IMR-90 (cell line): ENCODE measurements around the gene PLA2G4D. TPM values are rescaled to one million over a fixed set of nuclear protein-coding genes. Genes with fewer than 3 reads are reported as not detected.
A peak's percentile ranks its signal among the peaks of the same experiment; 100 is the strongest.

Experiments used
- ATAC-seq: fragments of 200-7000 bp; cut with Tn5 transposase; 2 replicates; pipeline ENCODE4 v1.9.1; 2020; ENCODE audit warnings: low read depth, mild to moderate bottlenecking, moderate library complexity
- BruUV-seq: library from RNA; stranded (reverse); fragments of 400-500 nt; replicated peaks from 2 replicates; lab custom pipeline; 2021; lab: Mats Ljungman, UMichigan
- CTCF ChIA-PET: fragments of 300-600 bp; formaldehyde crosslinking; extraction: SDS; loops from one replicate; lab custom pipeline; 2021; ENCODE audit warnings: antibody characterized with exemption; lab: Yijun Ruan, JAX
- POLR2A ChIA-PET: fragments of 300-600 bp; sonication (Branson Sonifier 250); formaldehyde crosslinking; loops from one replicate; lab custom pipeline; 2022; ENCODE audit warnings: antibody characterized with exemption; ENCODE audit not compliant: unreplicated experiment; lab: Charles Lee
- DNase-seq: peaks from one replicate; pipeline ENCODE4 v3.0.0; 2013
- H2AFZ ChIP-seq: replicated peaks from 2 replicates; pipeline ENCODE3; 2013; ENCODE audit warnings: low read length, mild to moderate bottlenecking; ENCODE audit not compliant: poor library complexity
- H2AK5ac ChIP-seq: 2 replicates; pipeline ENCODE4 v1.6.1; 2013; ENCODE audit warnings: low read depth, low read length, inconsistent platforms
- H2AK9ac ChIP-seq: replicated peaks from 2 replicates; pipeline ENCODE3; 2013; ENCODE audit warnings: mild to moderate bottlenecking, low read depth, low read length, moderate library complexity; ENCODE audit not compliant: poor library complexity
- H2BK120ac ChIP-seq: 2 replicates; pipeline ENCODE4 v1.6.1; 2013; ENCODE audit warnings: low read depth, low read length, inconsistent platforms
- H2BK15ac ChIP-seq: 3 replicates; pipeline ENCODE4 v1.6.1; 2013; ENCODE audit warnings: low read depth, low read length, inconsistent platforms
- H2BK20ac ChIP-seq: 2 replicates; pipeline ENCODE4 v1.6.1; 2013; ENCODE audit warnings: low read depth, mild to moderate bottlenecking, inconsistent platforms, low read length, moderate library complexity
- H2BK5ac ChIP-seq: 2 replicates; pipeline ENCODE4 v1.6.1; 2013; ENCODE audit warnings: mild to moderate bottlenecking, low read depth, low read length, inconsistent platforms; ENCODE audit not compliant: poor library complexity, severe bottlenecking
- H3K14ac ChIP-seq: replicated peaks from 2 replicates; pipeline ENCODE4 v1.6.1; 2013; ENCODE audit warnings: low read depth, low read length, inconsistent platforms
- H3K18ac ChIP-seq: 2 replicates; pipeline ENCODE4 v1.6.1; 2013; ENCODE audit warnings: low read depth, low read length, control low read depth
- H3K23ac ChIP-seq: 2 replicates; pipeline ENCODE4 v1.6.1; 2013; ENCODE audit warnings: low read depth, low read length, inconsistent platforms
- H3K27ac ChIP-seq: 2 replicates; pipeline ENCODE4 v1.5.1; 2013; ENCODE audit warnings: mild to moderate bottlenecking, control low read depth, low read length; ENCODE audit not compliant: insufficient read depth
- H3K27me3 ChIP-seq: 2 replicates; pipeline ENCODE4 v1.6.1; 2013; ENCODE audit warnings: low read length; ENCODE audit not compliant: control insufficient read depth, insufficient read depth
- H3K36me3 ChIP-seq: 2 replicates; pipeline ENCODE4 v1.6.1; 2013; ENCODE audit warnings: low read length, mixed read lengths; ENCODE audit not compliant: control insufficient read depth, insufficient read depth
- H3K4ac ChIP-seq: 2 replicates; pipeline ENCODE4 v1.6.1; 2013; ENCODE audit warnings: low read depth, low read length, inconsistent platforms
- H3K4me1 ChIP-seq: 2 replicates; pipeline ENCODE4 v1.6.1; 2013; ENCODE audit warnings: low read length, mixed read lengths; ENCODE audit not compliant: control insufficient read depth, insufficient read depth
- H3K4me2 ChIP-seq: 2 replicates; pipeline ENCODE4 v1.6.1; 2013; ENCODE audit warnings: low read depth, mild to moderate bottlenecking, control low read depth, low read length, moderate library complexity
- H3K4me3 ChIP-seq: 2 replicates; pipeline ENCODE4 v1.5.1; 2013; ENCODE audit warnings: low read depth, mild to moderate bottlenecking, control low read depth, low read length, moderate library complexity; ENCODE audit not compliant: insufficient read depth
- H3K56ac ChIP-seq: 2 replicates; pipeline ENCODE4 v1.6.1; 2013; ENCODE audit warnings: low read length, inconsistent platforms; ENCODE audit not compliant: insufficient read depth; ENCODE audit errors: extremely low read depth
- H3K79me1 ChIP-seq, 2 experiments: 2 replicates each; pipeline ENCODE4 v1.6.1; 2013; ENCODE audit warnings: low read length in 2 of 2, inconsistent platforms in 1 of 2, low read depth in 1 of 2
- H3K9ac ChIP-seq: 2 replicates; pipeline ENCODE4 v1.6.1; 2013; ENCODE audit warnings: low read depth, low read length, control low read depth
- H3K9me1 ChIP-seq: 2 replicates; pipeline ENCODE4 v1.6.1; 2013; ENCODE audit warnings: low read length, inconsistent platforms; ENCODE audit not compliant: insufficient read depth
- H3K9me3 ChIP-seq: 2 replicates; pipeline ENCODE4 v1.6.1; 2013; ENCODE audit warnings: low read length; ENCODE audit not compliant: control insufficient read depth, insufficient read depth
- H4K20me1 ChIP-seq: 2 replicates; pipeline ENCODE4 v1.6.1; 2013; ENCODE audit warnings: low read length, inconsistent platforms; ENCODE audit not compliant: insufficient read depth
- H4K5ac ChIP-seq: 2 replicates; pipeline ENCODE4 v1.6.1; 2013; ENCODE audit warnings: mild to moderate bottlenecking, low read depth, low read length, control low read depth
- H4K8ac ChIP-seq, 2 experiments: 2 replicates each; pipeline ENCODE4 v1.6.1; 2013; ENCODE audit warnings: low read depth in 2 of 2, low read length in 2 of 2, control low read depth in 1 of 2, inconsistent platforms in 1 of 2
- H4K91ac ChIP-seq: 2 replicates; pipeline ENCODE4 v1.6.1; 2013; ENCODE audit warnings: low read depth, low read length, inconsistent platforms; ENCODE audit not compliant: insufficient read depth
- BHLHE40 ChIP-seq: fragments of 150-350 bp; IDR thresholded peaks from 2 replicates; pipeline ENCODE4 v1.6.1; 2016; ENCODE audit warnings: mild to moderate bottlenecking, low read depth, low read length
- CEBPB ChIP-seq: IDR thresholded peaks from 2 replicates; pipeline ENCODE4 v1.6.1; 2012; ENCODE audit warnings: low read depth, low read length, improper control_type of control experiment
- CHD1 ChIP-seq: IDR thresholded peaks from 2 replicates; pipeline ENCODE4 v1.6.1; 2012; ENCODE audit warnings: low read depth, low read length, improper control_type of control experiment
- CTCF ChIP-seq: conservative IDR thresholded peaks from 2 replicates; pipeline ENCODE4 v1.5.1; 2012; ENCODE audit warnings: mild to moderate bottlenecking, low read depth, low read length, improper control_type of control experiment
- ELK1 ChIP-seq: fragments of 150-350 bp; IDR thresholded peaks from 2 replicates; pipeline ENCODE4 v1.6.1; 2016; ENCODE audit warnings: low read depth, mild to moderate bottlenecking, low read length, moderate library complexity, borderline replicate concordance
- FOS ChIP-seq: fragments of 150-350 bp; IDR thresholded peaks from 2 replicates; pipeline ENCODE4 v1.6.1; 2016; ENCODE audit warnings: low read depth, low read length
- MAFK ChIP-seq: IDR thresholded peaks from 2 replicates; pipeline ENCODE4 v1.6.1; 2012; ENCODE audit warnings: low read depth, low read length, improper control_type of control experiment
- MAZ ChIP-seq: IDR thresholded peaks from 2 replicates; pipeline ENCODE4 v1.6.1; 2012; ENCODE audit warnings: low read depth, mild to moderate bottlenecking, low read length, improper control_type of control experiment, moderate library complexity, borderline replicate concordance
- MXI1 ChIP-seq: IDR thresholded peaks from 2 replicates; pipeline ENCODE4 v1.6.1; 2012; ENCODE audit warnings: low read depth, mild to moderate bottlenecking, low read length, moderate library complexity, borderline replicate concordance
- NFE2L2 ChIP-seq: fragments of 150-350 bp; IDR thresholded peaks from 2 replicates; pipeline ENCODE4 v1.6.1; 2016; ENCODE audit warnings: low read depth, mild to moderate bottlenecking, low read length
- POLR2A ChIP-seq: IDR thresholded peaks from 2 replicates; pipeline ENCODE4 v1.6.1; 2012; ENCODE audit warnings: mild to moderate bottlenecking, low read depth, low read length
- RAD21 ChIP-seq: IDR thresholded peaks from 2 replicates; pipeline ENCODE4 v1.6.1; 2012; ENCODE audit warnings: low read length, improper control_type of control experiment
- RCOR1 ChIP-seq: IDR thresholded peaks from 2 replicates; pipeline ENCODE4 v1.6.1; 2012; ENCODE audit warnings: mild to moderate bottlenecking, low read length, improper control_type of control experiment; ENCODE audit not compliant: insufficient replicate concordance
- RFX5 ChIP-seq: IDR thresholded peaks from 2 replicates; pipeline ENCODE4 v1.8.0; 2012; ENCODE audit warnings: low read depth, mild to moderate bottlenecking, low read length, moderate library complexity
- SMC3 ChIP-seq: fragments of 150-350 bp; IDR thresholded peaks from 2 replicates; pipeline ENCODE4 v1.6.1; 2016; ENCODE audit warnings: low read depth, mild to moderate bottlenecking, antibody characterized with exemption, low read length, moderate library complexity
- USF2 ChIP-seq: fragments of 150-350 bp; IDR thresholded peaks from 2 replicates; pipeline ENCODE4 v1.6.1; 2017; ENCODE audit warnings: mild to moderate bottlenecking, antibody characterized with exemption, low read length, low read depth
- WGBS, 2 experiments: methylation state at CpG; one replicate each; pipeline versions ENCODE4 v1.1.5 to v1.1.7; 2013; ENCODE audit warnings: missing lambda C conversion rate in 2 of 2; ENCODE audit not compliant: insufficient read length in 1 of 2; ENCODE audit errors: extremely low coverage in 2 of 2; 5-methylcytosine and 5-hydroxymethylcytosine counted together
- dilution Hi-C: fragments of 300-500 bp; cut with HindIII; formaldehyde crosslinking; loops from one replicate; pipeline ENCODE4 v1.14.3; 2018; ENCODE audit warnings: low sequenced_read_pairs; ENCODE audit not compliant: unreplicated experiment
- in situ Hi-C: fragments of 300-500 bp; cut with MboI; formaldehyde crosslinking; loops from 3 replicates; pipeline ENCODE4 v1.14.3; 2019; ENCODE audit warnings: low sequenced_read_pairs, inconsistent platforms, mixed read lengths
- intact Hi-C: fragments of 100-400 bp; cut with micrococcal nuclease; formaldehyde crosslinking; loops from 2 replicates; pipeline ENCODE4 v1.10.0; 2022
- polyA plus RNA-seq, 3 experiments: library from polyadenylated mRNA; depleted of rRNA; stranded (reverse); fragments of >200 nt; gene quantifications; 2 replicates each; pipeline ENCODE4 v1.2.3, GENCODE V29; 2012; ENCODE audit warnings: low replicate concordance in 1 of 3
- total RNA-seq: library from RNA; depleted of rRNA; stranded (reverse); fragments of >200 nt; gene quantifications from 2 replicates; pipeline ENCODE4 v1.2.3, GENCODE V29; 2012

PLA2G4D gene
- total and polyA plus RNA-seq, 2 of the 4 experiments (the other 2 are of a cell fraction) = not detected

- Histone ChIP-seq H3K23ac (no peak overlapping the region), H2BK15ac (no peak overlapping the region), H2AK5ac (no peak overlapping the region), H3K4me1 (no peaks in the 10 kb centered on the region), H2BK120ac (no peak overlapping the region), H4K8ac (no peak overlapping the region), H3K9ac (no peak overlapping the region), H3K14ac (no peak overlapping the region), H4K20me1 (no peaks in the 10 kb centered on the region), H3K18ac (no peak overlapping the region), H3K27ac (no peak overlapping the region), H3K4ac (no peak overlapping the region), H3K4me2 (no peak overlapping the region), H2BK20ac (no peak overlapping the region), H3K4me3 (no peak overlapping the region), H2AFZ (no peak overlapping the region), H2AK9ac (no peak overlapping the region), H3K9me1 (peaks cover 7% of the 10 kb centered on the region; the same call in 1 of the 2 replicates), H3K9me3 (no peaks in the 10 kb centered on the region; the same call in 1 of the 2 replicates), H3K27me3 (peaks cover 33% of the 10 kb centered on the region), H3K79me1 (no peaks in the 10 kb centered on the region), H4K5ac (no peak overlapping the region), H3K36me3 (no peaks in the 10 kb centered on the region), H4K91ac (no peak overlapping the region), H2BK5ac (no peak overlapping the region), H3K56ac (no peak overlapping the region)
- WGBS, 2 experiments = no CpG with 5 or more reads among the region's 6 CpGs
- POLR2A ChIA-PET = no interaction called here
- TF ChIP-seq CTCF = no peak
- no peak for TF ChIP-seq POLR2A
- no peak for TF ChIP-seq ELK1
- no peak for TF ChIP-seq MAZ
- TF ChIP-seq USF2 = no peak
- TF ChIP-seq MAFK = no peak
- TF ChIP-seq FOS = no peak
- TF ChIP-seq RAD21 = no peak
- TF ChIP-seq SMC3 = no peak
- TF ChIP-seq CEBPB = no peak
- no peak for TF ChIP-seq RCOR1
- no peak for TF ChIP-seq NFE2L2
- no peak for TF ChIP-seq CHD1
- no peak for TF ChIP-seq BHLHE40
- no peak for TF ChIP-seq RFX5
- TF ChIP-seq MXI1 = no peak
- CTCF ChIA-PET = no interaction called here
- BruUV-seq = no TSS peak
- dilution Hi-C loops (no loop called here), intact Hi-C loops (no loop called here), in situ Hi-C loops (no loop called here)
- ATAC-seq = no peak
- DNase-seq = peak; percentile 49
Measured at GRCh38 chr15:42102646-42103235, 8.4 kb upstream of the PLA2G4D start.
